Right renal cortex interstitium (tissue), 3 donors: Measurements from ENCODE around the gene FOXE1. TPM values are rescaled to one million over a fixed set of nuclear protein-coding genes. Genes with fewer than 3 reads are reported as not detected.

ENCODE experiments used
- DNase-seq, 3 donors: peaks; one replicate each; pipeline ENCODE4 v3.0.0-alpha.2; 2013; ENCODE audit warnings: low read depth in 3 of 3, low spot score in 2 of 3
- polyA plus RNA-seq, 3 donors: library from polyadenylated mRNA; unstranded; fragments of 120-200 nt; gene quantifications; one replicate each; pipeline ENCODE4 v1.2.1, GENCODE V29; 2013; ENCODE audit not compliant: insufficient read length in 3 of 3

FOXE1 gene
- polyA plus RNA-seq, 3 donors = 0.04 TPM; not detected in 2

DNA sequence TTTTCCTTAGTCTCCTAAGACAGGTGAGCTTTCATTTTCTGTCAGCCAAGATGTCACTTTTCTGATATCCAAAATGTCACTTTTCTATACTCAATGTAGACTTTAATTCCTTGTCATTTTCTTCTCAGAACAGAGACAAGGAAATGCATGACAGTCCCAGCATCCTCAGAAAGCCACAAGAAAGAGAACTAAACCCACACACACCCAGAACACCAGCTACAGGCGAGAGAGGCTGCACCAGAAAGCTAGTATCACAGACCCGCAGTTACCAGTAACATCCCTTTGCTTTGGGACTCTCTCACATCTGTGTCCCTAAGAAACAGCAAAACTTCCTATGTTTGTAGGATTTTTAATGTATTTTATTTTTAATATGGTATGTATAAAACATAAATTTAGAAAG, 52.2 kb downstream of the FOXE1 start:
- DNase-seq = no peak

Other genes with a start within 250 kb of the FOXE1 start
- 10 to 100 TPM; 29.0 to 33.1 (median 29.8) TPM for gene TSTD2, start 219.9 kb upstream of the FOXE1 start, polyA plus RNA-seq
- 10 to 100 TPM; 45.9 to 50.6 (median 46.3) TPM for gene NCBP1, start 219.4 kb upstream of the FOXE1 start, polyA plus RNA-seq
- 10 to 100 TPM; 35.0 to 39.2 (median 38.7) TPM for gene XPA, start 155.9 kb upstream of the FOXE1 start, polyA plus RNA-seq
- gene TRMO, start 69.3 kb downstream of the FOXE1 start, polyA plus RNA-seq = 10 to 100 TPM; 21.5 to 24.7 (median 22.6) TPM
- gene HEMGN, start 84.9 kb downstream of the FOXE1 start, polyA plus RNA-seq = 1 to 10 TPM; 3.1 to 5.8 (median 3.5) TPM
- 100 to 1,000 TPM; 255 to 309 (median 268) TPM for gene ANP32B, start 130.1 kb downstream of the FOXE1 start, polyA plus RNA-seq
- 10 to 100 TPM; 37.8 to 44.7 (median 40.8) TPM for gene NANS, start 203.5 kb downstream of the FOXE1 start, polyA plus RNA-seq